Fibroblast of upper back skin (primary cell): ENCODE data around the gene GNG2.

ENCODE experiments used
- DNase-seq: peaks from one replicate; pipeline ENCODE4 v3.0.0-alpha.2; 2013

GNG2 gene

GRCh38 chr14:51856792-51857296 lies 3.6 kb upstream of the GNG2 start:
- DNase-seq = no peak

- DNase-seq = peak; percentile 37
Observed at GRCh38 chr14:51859131-51859530, 1.3 kb upstream of the GNG2 start.

DNA sequence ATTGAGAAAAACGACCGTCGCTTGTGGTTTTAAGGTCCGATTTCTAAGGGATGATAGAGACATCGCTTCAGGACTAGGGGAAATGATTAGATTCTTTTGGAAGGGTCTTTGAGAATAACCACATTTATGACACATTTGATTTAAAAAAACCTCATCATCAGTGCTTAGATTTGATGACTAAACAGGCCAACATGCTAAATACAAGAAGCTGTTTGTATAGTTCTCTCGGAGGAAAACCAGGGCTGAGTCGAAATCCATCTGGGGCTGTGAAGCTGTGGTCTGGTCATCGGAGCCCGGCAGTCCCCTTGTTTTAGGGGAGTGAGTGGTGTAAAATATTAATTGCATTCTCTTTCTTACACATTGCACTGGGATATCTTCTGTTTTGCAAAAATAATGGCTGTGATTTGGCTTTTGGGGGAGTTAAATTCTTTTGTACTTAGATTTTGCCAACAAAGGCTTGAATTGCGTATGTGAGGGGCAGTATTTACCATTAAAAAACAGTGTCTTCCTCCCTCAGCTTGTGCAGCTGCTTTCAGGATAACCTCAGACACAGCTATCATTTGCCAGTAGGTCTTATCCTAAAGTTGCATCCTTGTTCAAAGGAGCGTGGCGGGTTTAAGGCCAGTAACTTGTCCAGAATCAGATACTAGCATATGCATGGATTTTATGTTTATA lies 550 bp downstream of the GNG2 start:
- DNase-seq = no peak

- no peak for DNase-seq
Observed at GRCh38 chr14:51862176-51862796, 1.9 kb downstream of the GNG2 start.

DNA sequence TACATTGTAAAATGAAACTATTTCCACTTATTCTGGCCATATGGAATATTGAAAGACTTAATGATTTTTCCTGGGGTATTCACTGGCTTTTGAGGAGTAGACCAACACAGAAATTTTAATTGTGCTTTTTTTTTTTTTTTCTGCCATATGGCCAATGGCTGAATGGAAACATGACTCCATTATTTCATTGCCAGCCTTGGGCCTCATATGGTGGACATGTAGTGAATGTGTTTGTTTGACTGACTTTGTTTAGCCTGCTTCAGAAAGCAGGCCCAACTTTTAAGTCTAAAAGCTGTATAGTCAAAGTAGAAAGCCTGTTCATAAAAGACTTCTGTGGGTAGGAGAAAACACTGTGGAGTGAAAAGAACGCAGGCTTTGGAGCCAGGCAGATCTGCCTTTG lies 2.4 kb downstream of the GNG2 start:
- no peak for DNase-seq

GRCh38 chr14:51865953-51866747 lies 5.7 kb downstream of the GNG2 start:
- DNase-seq = no peak

DNA sequence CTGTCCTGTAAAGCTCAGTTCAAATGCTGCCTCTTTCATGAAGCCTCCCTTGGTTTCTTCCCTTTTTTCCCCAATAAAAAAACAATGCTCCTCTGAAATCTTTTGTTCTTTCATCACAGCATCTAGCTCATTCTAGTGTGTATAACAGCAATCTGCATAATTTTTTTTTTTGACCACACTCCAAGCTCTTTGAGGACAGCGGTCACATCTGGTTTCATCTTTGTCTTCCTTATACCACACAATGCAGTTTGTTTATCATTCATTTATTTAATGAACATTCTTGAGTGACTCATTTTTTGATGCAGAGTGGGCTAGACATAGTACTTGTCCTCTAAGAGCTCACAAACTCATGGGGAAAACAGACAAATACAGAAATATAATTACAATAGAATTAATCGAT lies 7.3 kb downstream of the GNG2 start:
- DNase-seq = no peak

- DNase-seq = no peak
Observed at GRCh38 chr14:51868405-51868804, 8.0 kb downstream of the GNG2 start.

GRCh38 chr14:51869411-51870100 lies 9.1 kb downstream of the GNG2 start:
- DNase-seq = no peak

GRCh38 chr14:51870606-51871005 lies 10.2 kb downstream of the GNG2 start:
- no peak for DNase-seq

GRCh38 chr14:51871846-51872245 lies 11.4 kb downstream of the GNG2 start:
- no peak for DNase-seq

GRCh38 chr14:51872396-51872795 lies 12.0 kb downstream of the GNG2 start:
- DNase-seq = no peak

GRCh38 chr14:51873221-51873893 lies 12.9 kb downstream of the GNG2 start:
- DNase-seq = peak; percentile 87

DNA sequence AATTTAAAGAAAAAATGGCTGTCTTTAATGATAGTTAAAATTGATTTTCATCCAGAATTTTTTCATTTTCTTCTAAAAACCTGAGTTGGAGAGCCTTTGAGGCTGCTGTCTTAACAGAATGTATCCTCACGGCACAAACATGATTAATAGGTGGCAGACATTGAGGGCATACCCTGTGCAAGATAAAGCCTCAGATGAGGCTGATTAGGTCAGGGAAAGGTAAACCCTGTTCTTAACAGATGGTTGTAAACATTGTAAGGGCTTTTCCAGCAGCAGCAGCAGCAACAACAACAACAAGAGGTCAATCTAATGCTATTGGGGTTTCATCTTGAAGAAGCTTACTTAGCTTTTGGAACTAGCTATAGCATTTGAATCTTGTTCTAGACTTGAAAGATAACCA lies 17.4 kb downstream of the GNG2 start:
- no peak for DNase-seq

DNA sequence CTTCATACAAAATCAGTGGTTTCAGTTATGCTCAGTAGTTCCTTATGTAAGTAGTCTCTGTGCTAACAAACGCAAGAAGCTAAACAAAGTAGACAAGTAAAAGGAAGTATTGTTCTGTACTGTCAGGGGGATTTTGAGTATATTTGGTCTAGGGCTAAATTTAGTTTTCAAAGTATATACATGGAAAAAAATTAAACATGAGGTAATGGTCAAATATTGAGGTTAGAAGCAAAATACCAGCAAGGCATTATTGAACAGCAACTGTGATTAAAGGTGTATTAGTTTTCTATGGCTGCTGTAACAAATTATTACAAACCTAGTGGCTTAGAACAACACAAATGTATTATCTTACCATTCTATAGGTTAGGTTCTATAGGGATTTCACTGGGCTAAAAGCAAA lies 18.8 kb downstream of the GNG2 start:
- DNase-seq = no peak

DNA sequence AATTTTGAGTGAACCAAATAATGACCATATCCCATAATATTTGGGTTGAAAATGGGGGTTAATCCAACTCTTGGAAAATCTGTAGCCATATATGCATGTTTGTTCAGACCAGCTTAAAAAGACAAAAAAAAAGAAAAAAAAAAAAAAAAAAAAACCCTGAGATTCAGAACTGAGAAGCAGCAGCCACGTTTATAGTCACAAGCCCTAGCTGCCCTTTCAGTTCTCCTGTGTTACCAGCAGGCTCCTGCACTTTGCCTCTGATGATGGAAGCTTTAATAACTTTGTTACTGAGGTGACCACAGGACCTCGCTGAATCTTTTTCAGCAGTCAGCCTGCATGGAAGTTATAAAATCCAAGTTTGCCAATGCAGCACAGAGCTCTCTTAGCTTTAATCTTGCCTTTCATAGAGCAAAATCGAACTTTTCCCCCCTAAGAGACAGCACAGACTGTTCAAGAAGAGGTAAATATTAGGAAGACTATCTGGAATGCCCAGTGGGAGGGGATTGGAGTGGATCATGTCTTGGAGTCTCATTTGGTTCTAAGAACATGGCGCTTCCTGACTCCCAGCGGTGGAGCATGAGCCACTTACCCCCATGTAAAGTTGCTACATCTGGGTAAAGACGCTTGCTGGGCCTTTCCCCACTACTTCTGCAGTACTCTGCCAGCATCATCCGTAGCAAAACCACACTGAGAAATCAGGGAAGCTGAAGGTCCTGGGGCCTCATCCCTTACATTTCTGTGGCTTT lies 20.6 kb downstream of the GNG2 start:
- DNase-seq = peak; percentile 63

DNA sequence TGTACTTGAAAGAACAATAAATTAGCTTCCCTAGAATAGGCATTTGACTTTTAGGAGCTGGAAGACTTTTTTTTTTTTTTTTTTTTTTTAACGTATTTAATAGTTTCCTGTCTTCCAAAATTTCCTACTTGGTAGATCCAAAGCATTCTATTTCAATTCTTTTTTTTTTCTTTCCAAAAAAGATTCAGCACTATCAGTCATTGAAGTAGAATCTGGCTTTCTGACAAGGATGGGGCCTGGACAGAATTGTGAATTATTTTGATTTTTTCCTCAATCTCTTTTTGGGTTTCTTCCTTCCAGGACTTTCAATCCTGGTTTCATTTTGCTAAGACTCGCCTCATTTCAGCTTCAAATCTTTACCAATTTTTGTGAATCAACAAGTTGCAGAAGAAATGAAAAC lies 21.2 kb downstream of the GNG2 start:
- DNase-seq = no peak

GRCh38 chr14:51883232-51883631 lies 22.8 kb downstream of the GNG2 start:
- DNase-seq = no peak

DNA sequence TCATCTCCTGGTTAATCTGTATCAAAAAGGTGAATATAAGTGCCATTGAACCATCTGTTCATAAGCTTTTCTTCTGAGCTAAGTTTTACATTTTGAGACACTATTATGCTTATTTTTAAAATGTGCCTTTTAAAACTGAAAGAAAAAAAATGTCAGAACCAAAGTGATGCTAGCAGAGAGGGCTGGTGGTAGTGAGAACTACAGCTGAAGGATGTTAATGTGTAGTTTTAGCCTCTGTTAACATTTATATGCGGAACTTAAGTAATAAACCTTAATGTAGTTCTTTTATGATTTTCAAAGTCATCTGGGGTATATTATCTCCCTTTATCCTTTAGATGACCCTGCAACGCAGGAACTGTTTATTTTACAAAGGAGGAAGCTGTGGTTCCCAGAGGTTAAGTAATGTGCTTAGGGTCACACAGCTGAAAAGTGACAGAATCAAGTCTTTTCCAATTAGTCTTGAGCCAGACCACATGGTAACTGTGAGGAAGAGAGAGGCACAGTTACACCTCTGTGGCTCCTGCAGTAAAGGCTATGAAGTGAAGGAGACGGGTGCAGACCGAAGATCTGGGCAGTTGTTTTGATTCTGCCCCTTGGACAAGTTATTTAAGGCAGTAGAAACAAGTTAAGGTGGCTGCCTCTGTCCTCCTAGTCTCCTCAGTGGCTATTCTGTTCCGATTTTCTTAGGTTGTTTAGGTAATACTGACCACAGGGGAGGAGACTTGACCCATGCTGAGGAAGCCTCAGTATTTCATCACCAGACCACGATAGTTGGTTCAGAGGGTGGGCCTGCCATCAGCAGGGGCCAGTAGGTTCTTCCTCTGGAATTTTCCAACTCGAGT lies 23.9 kb downstream of the GNG2 start:
- DNase-seq = peak; percentile 61

DNA sequence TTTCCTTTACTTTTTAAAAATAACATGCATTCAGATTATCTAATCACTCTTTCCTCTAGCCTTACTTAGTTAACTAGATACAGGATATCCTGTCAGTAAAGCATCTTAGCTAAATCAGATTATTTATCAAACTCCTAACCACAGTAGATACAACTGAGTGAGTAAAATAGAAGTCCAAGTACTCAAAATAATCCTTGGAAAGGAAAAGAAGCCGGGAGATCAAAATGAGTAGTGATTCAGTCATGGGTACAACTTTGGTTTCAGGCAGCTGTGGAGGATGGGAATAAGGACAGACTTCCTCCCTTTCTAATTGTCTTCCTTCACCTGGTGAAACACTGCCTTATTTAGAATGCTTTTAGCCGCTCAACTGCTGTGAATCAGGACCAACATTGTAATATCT lies 29.4 kb downstream of the GNG2 start:
- no peak for DNase-seq

DNA sequence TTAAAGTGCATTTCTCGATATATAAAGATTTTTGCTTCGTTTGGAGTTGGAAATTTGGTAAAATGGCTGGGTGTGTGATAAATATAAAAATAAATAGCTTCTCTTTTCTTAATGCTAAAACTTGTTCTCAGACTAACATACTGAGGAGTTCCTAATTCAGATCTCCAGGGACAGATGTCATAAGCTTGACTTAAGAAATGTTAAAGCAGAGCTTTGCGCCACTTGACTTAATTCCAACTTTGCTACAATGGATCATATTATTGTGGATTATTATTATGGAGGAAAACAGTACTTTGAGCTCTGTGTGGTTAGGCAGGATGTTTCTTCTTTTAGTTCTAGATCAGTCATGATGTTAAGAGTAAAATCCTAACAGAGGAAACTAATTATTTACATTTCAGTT lies 33.8 kb downstream of the GNG2 start:
- no peak for DNase-seq
